Peyer's patch (tissue), 4 donors: ENCODE measurements around the gene KIF26B.

Experiments
- CTCF ChIP-seq, 6 experiments: fragments of 450-650 bp in 4 of 6; fragments of 200-600 bp in 2 of 6; sonication (generic) in 1 of 6; IDR thresholded peaks; one replicate each; pipeline ENCODE4 v1.5.1; 2017 to 2019; ENCODE audit warnings: antibody characterized with exemption in 6 of 6, mild to moderate bottlenecking in 3 of 6, moderate library complexity in 1 of 6
- POLR2A ChIP-seq, 2 donors: fragments of 450-650 bp; IDR thresholded peaks; one replicate each; pipeline ENCODE4 v1.5.1; 2017; ENCODE audit warnings: antibody characterized with exemption in 2 of 2, mild to moderate bottlenecking in 2 of 2, moderate library complexity in 2 of 2

GRCh38 chr1:245561665-245562234 lies 407.0 kb downstream of the KIF26B start:
- TF ChIP-seq CTCF (IDR thresholded peaks at IDR 0.05) (no peak), POLR2A (IDR thresholded peaks at IDR 0.05) (no peak)
